SK-N-SH (cell line): ENCODE measurements around the gene ASTN2. TPM values are rescaled to one million over a fixed set of nuclear protein-coding genes. Genes with fewer than 3 reads are reported as not detected.

Experiments
- CTCF ChIA-PET: fragments of 300-600, 350-600 bp; formaldehyde crosslinking; extraction: SDS; loops from one replicate; lab custom pipeline; 2021; lab: Yijun Ruan, JAX
- POLR2A ChIA-PET: fragments of 350-600 bp; sonication (Branson Sonifier 250); formaldehyde crosslinking; extraction: SDS; loops from one replicate; lab custom pipeline; 2020; ENCODE audit warnings: antibody characterized with exemption, inconsistent platforms; lab: Yijun Ruan, JAX
- DNase-seq: peaks from one replicate; pipeline ENCODE4 v3.0.0; 2012
- H2AFZ ChIP-seq: fragments of 200-600 bp; sonication (generic); 2 replicates; pipeline ENCODE4 v1.8.1; 2016; ENCODE audit warnings: antibody characterized with exemption, mild to moderate bottlenecking, low read depth
- H3F3A ChIP-seq: fragments of 200-600 bp; sonication (generic); replicated peaks from 2 replicates; pipeline ENCODE3; 2016; ENCODE audit warnings: antibody characterized with exemption, mild to moderate bottlenecking; ENCODE audit not compliant: insufficient read depth
- H3K27ac ChIP-seq, 2 experiments: fragments of 200-500 bp in 1 of 2; fragments of 200-600 bp in 1 of 2; sonication (Bioruptor generic) in 1 of 2; sonication (generic), shearing (Covaris generic) in 1 of 2; 2 replicates each; pipeline versions ENCODE4 v1.5.1 to v1.6.1; 2014 to 2016; ENCODE audit warnings: low read depth in 2 of 2, inconsistent platforms in 1 of 2, low read length in 1 of 2, mild to moderate bottlenecking in 1 of 2, mixed read lengths in 1 of 2
- H3K27me3 ChIP-seq: fragments of 200-600 bp; sonication (generic), shearing (Covaris generic); 2 replicates; pipeline ENCODE4 v1.6.1; 2016; ENCODE audit warnings: mixed run types; ENCODE audit not compliant: insufficient read depth
- H3K36me3 ChIP-seq, 2 experiments: fragments of 200-500 bp in 1 of 2; fragments of 200-600 bp in 1 of 2; sonication (Bioruptor generic) in 1 of 2; sonication (generic) in 1 of 2; replicated peaks in 1 of 2; 2 replicates each; pipeline versions ENCODE3 to v1.5.1; 2014 to 2016; ENCODE audit warnings: low read length in 1 of 2, mild to moderate bottlenecking in 1 of 2; ENCODE audit not compliant: insufficient read depth in 2 of 2, control insufficient read depth in 1 of 2
- H3K4me1 ChIP-seq, 2 experiments: fragments of 200-500 bp in 1 of 2; fragments of 200-600 bp in 1 of 2; sonication (Bioruptor generic) in 1 of 2; sonication (generic), shearing (Covaris generic) in 1 of 2; 2 replicates each; pipeline versions ENCODE4 v1.5.1 to v1.6.1; 2014 to 2016; ENCODE audit warnings: low read depth in 1 of 2, low read length in 1 of 2, mixed run types in 1 of 2; ENCODE audit not compliant: insufficient read depth in 2 of 2, control insufficient read depth in 1 of 2
- H3K4me2 ChIP-seq: fragments of 200-600 bp; sonication (generic), shearing (Covaris generic); 2 replicates; pipeline ENCODE4 v1.6.1; 2017; ENCODE audit warnings: mixed run types
- H3K4me3 ChIP-seq, 2 experiments: fragments of 200-500 bp in 1 of 2; fragments of 200-600 bp in 1 of 2; sonication (Bioruptor generic) in 1 of 2; sonication (generic), shearing (Covaris generic) in 1 of 2; 2 replicates each; pipeline versions ENCODE4 v1.5.1 to v1.8.1; 2014 to 2016; ENCODE audit warnings: low read depth in 2 of 2, inconsistent platforms in 1 of 2, low read length in 1 of 2, mild to moderate bottlenecking in 1 of 2, mixed read lengths in 1 of 2, moderate library complexity in 1 of 2
- H3K79me2 ChIP-seq: fragments of 200-600 bp; sonication (generic); 2 replicates; pipeline ENCODE4 v1.8.1; 2017; ENCODE audit warnings: mild to moderate bottlenecking; ENCODE audit not compliant: insufficient read depth
- H3K9ac ChIP-seq: fragments of 200-600 bp; sonication (generic); 2 replicates; pipeline ENCODE4 v1.6.1; 2017; ENCODE audit warnings: mixed run types
- H3K9me2 ChIP-seq: fragments of 200-600 bp; sonication (generic); 2 replicates; pipeline ENCODE4 v1.6.1; 2017; ENCODE audit warnings: mixed run types
- H3K9me3 ChIP-seq: fragments of 200-600 bp; sonication (generic); 2 replicates; pipeline ENCODE4 v1.6.1; 2017; ENCODE audit warnings: mixed run types, mild to moderate bottlenecking, moderate library complexity
- H4K20me1 ChIP-seq: fragments of 200-600 bp; sonication (generic); 2 replicates; pipeline ENCODE4 v1.6.1; 2017; ENCODE audit warnings: mild to moderate bottlenecking, mixed run types; ENCODE audit not compliant: insufficient read depth
- CHD2 ChIP-seq: fragments of 150-350 bp; IDR thresholded peaks from 2 replicates; pipeline ENCODE4 v1.6.1; 2018; ENCODE audit warnings: low read length; ENCODE audit not compliant: partially characterized antibody
- CTCF ChIP-seq: fragments of 200-600 bp; sonication (generic); IDR thresholded peaks from 2 replicates; pipeline ENCODE4 v1.6.1; 2017; ENCODE audit warnings: antibody characterized with exemption, mild to moderate bottlenecking, moderate library complexity
- ELF1 ChIP-seq: IDR thresholded peaks from 2 replicates; pipeline ENCODE4 v1.4.0; 2012
- EP300 ChIP-seq, 2 experiments: IDR thresholded peaks; 2 replicates each; pipeline versions ENCODE4 v1.4.0 to v1.6.1; 2012; ENCODE audit warnings: borderline replicate concordance in 1 of 2, low read depth in 1 of 2, low read length in 1 of 2
- EZH2phosphoT487 ChIP-seq: fragments of 200-600 bp; sonication (generic); IDR thresholded peaks from 2 replicates; pipeline ENCODE4 v1.6.1; 2017; ENCODE audit warnings: low read depth, mixed run types, mild to moderate bottlenecking, antibody characterized with exemption, moderate library complexity, borderline replicate concordance
- FOSL2 ChIP-seq: IDR thresholded peaks from 2 replicates; pipeline ENCODE4 v1.4.0; 2012; ENCODE audit warnings: low read depth, mild to moderate bottlenecking, moderate library complexity, borderline replicate concordance
- FOXJ3 ChIP-seq: sonication (generic); formaldehyde crosslinking; IDR thresholded peaks from 2 replicates; pipeline ENCODE4 v1.5.1; 2020; ENCODE audit warnings: mild to moderate bottlenecking, missing genetic modification reagents
- GABPA ChIP-seq: IDR thresholded peaks from 2 replicates; pipeline ENCODE4 v1.4.0; 2012; ENCODE audit warnings: low read depth, mild to moderate bottlenecking
- GATA2 ChIP-seq: sonication (generic); formaldehyde crosslinking; IDR thresholded peaks from 2 replicates; pipeline ENCODE4 v1.5.0; 2020; ENCODE audit warnings: mild to moderate bottlenecking, missing genetic modification reagents
- IRF3 ChIP-seq: fragments of 150-350 bp; IDR thresholded peaks from 2 replicates; pipeline ENCODE4 v1.6.1; 2016; ENCODE audit warnings: mild to moderate bottlenecking, low read depth, low read length
- JUND ChIP-seq: IDR thresholded peaks from 2 replicates; pipeline ENCODE4 v1.4.0; 2012
- MEF2A ChIP-seq: IDR thresholded peaks from 2 replicates; pipeline ENCODE4 v1.4.0; 2012; ENCODE audit warnings: low read depth, borderline replicate concordance
- MXI1 ChIP-seq: IDR thresholded peaks from 2 replicates; pipeline ENCODE4 v1.6.1; 2012; ENCODE audit warnings: mild to moderate bottlenecking, low read depth, low read length, improper control_type of control experiment
- POLR2AphosphoS5 ChIP-seq: IDR thresholded peaks from 2 replicates; pipeline ENCODE4 v1.6.1; 2012; ENCODE audit warnings: low read depth, low read length
- RAD21 ChIP-seq: IDR thresholded peaks from 2 replicates; pipeline ENCODE4 v1.6.1; 2012; ENCODE audit warnings: mild to moderate bottlenecking, low read length
- RCOR1 ChIP-seq: fragments of 150-350 bp; IDR thresholded peaks from 2 replicates; pipeline ENCODE4 v1.6.1; 2017; ENCODE audit warnings: antibody characterized with exemption, low read length
- REST ChIP-seq: IDR thresholded peaks from 2 replicates; pipeline ENCODE4 v1.6.1; 2012; ENCODE audit warnings: mild to moderate bottlenecking, low read depth, low read length, moderate library complexity
- RXRA ChIP-seq: IDR thresholded peaks from 2 replicates; pipeline ENCODE4 v1.4.0; 2012; ENCODE audit warnings: low read depth, mild to moderate bottlenecking, borderline replicate concordance
- SIN3A ChIP-seq: IDR thresholded peaks from 2 replicates; pipeline ENCODE4 v1.6.1; 2012; ENCODE audit warnings: low read depth, mild to moderate bottlenecking, low read length, moderate library complexity, borderline replicate concordance
- SMC3 ChIP-seq: IDR thresholded peaks from 2 replicates; pipeline ENCODE4 v1.6.1; 2012; ENCODE audit warnings: low read depth, low read length, improper control_type of control experiment
- USF1 ChIP-seq: IDR thresholded peaks from 2 replicates; pipeline ENCODE4 v1.4.0; 2012; ENCODE audit warnings: low read depth, borderline replicate concordance
- USF2 ChIP-seq: fragments of 150-350 bp; IDR thresholded peaks from 2 replicates; pipeline ENCODE4 v1.6.1; 2017; ENCODE audit warnings: antibody characterized with exemption, low read length, low read depth, borderline replicate concordance
- ZBTB33 ChIP-seq: IDR thresholded peaks from 2 replicates; pipeline ENCODE4 v1.4.0; 2012; ENCODE audit warnings: low read depth, borderline replicate concordance
- WGBS: methylation state at CpG from one replicate; pipeline ENCODE4 v1.1.6; 2017; ENCODE audit warnings: low lambda C conversion rate; 5-methylcytosine and 5-hydroxymethylcytosine counted together
- polyA plus RNA-seq, 3 experiments: library from polyadenylated mRNA; depleted of rRNA; stranded (reverse); fragments of >200 nt; gene quantifications; 2 replicates each; pipeline ENCODE4 v1.2.3, GENCODE V29; 2012

Gene ASTN2
- polyA plus RNA-seq, 1 of the 3 experiments (the other 2 are of a cell fraction) = 6.6 TPM

GRCh38 chr9:116549061-116549664, 865.7 kb downstream of the ASTN2 start:
- 20% methylated on average over 8 of the region's 9 CpGs for WGBS
- Histone ChIP-seq H2AFZ (no peak overlapping the region; the same call in 1 of the 2 replicates), H3K4me1 (peaks cover 9 to 16% of the 10 kb centered on the region in 2 experiments; a peak in 3 of 4 replicates), H4K20me1 (no peaks in the 10 kb centered on the region), H3K36me3 (no peaks in the 10 kb centered on the region), H3K4me2 (no peak overlapping the region), H3K79me2 (no peaks in the 10 kb centered on the region), H3K27me3 (no peaks in the 10 kb centered on the region), H3K9me3 (no peaks in the 10 kb centered on the region), H3F3A (peaks cover 5% of the 10 kb centered on the region), H3K4me3 (no peak overlapping the region), H3K27ac (peak overlapping the region; percentile 14 to 41; a peak in 2 of 4 replicates), H3K9ac (no peak overlapping the region), H3K9me2 (no peaks in the 10 kb centered on the region)
- no peak for DNase-seq
- ChIA-PET POLR2A (no interaction called here), CTCF (no interaction called here)
- TF ChIP-seq SIN3A (no peak), JUND (peak; percentile 34), REST (0 out of 2 replicates have a peak, but pooled peaks have one; percentile 20), IRF3 (no peak), USF1 (no peak), FOSL2 (peak; percentile 74; the same call in 1 of the 2 replicates), CTCF (no peak), CHD2 (no peak), EZH2phosphoT487 (no peak), GABPA (no peak), ZBTB33 (no peak), GATA2 (no peak), RCOR1 (no peak), USF2 (no peak), ELF1 (no peak), MEF2A (no peak), FOXJ3 (CRISPR knock-in tag) (no peak), RAD21 (no peak), MXI1 (no peak), POLR2AphosphoS5 (no peak), EP300 (IDR thresholded peaks at IDR 0.05; ENCODE audit: borderline replicate concordance in 1 of 2, low read depth in 1 of 2, low read length in 1 of 2) (no peak), SMC3 (no peak), RXRA (no peak)
